Esophagus (tissue), 2 donors: ENCODE data around the gene FRAS1. TPM values are rescaled to one million over a fixed set of nuclear protein-coding genes. Genes with fewer than 3 reads are reported as not detected.
A peak's percentile ranks its signal among the peaks of the same experiment; 100 is the strongest.

Experiments
- H3K27ac ChIP-seq, 2 donors: one replicate each; pipeline ENCODE4 v1.5.1; 2013; ENCODE audit warnings: low read depth in 2 of 2, mild to moderate bottlenecking in 2 of 2, inconsistent platforms in 1 of 2, low read length in 1 of 2, moderate library complexity in 1 of 2
- H3K27me3 ChIP-seq, 2 donors: one replicate each; pipeline ENCODE4 v1.6.1; 2013; ENCODE audit warnings: low read length in 2 of 2, control low read depth in 1 of 2, mild to moderate bottlenecking in 1 of 2; ENCODE audit not compliant: insufficient read depth in 2 of 2, control insufficient read depth in 1 of 2
- H3K36me3 ChIP-seq, 2 donors: one replicate each; pipeline ENCODE4 v1.6.1; 2013; ENCODE audit warnings: low read length in 1 of 2; ENCODE audit not compliant: control insufficient read depth in 2 of 2, insufficient read depth in 2 of 2
- H3K4me1 ChIP-seq, 2 donors: one replicate each; pipeline ENCODE4 v1.6.1; 2013; ENCODE audit warnings: low read length in 1 of 2; ENCODE audit not compliant: control insufficient read depth in 2 of 2, insufficient read depth in 2 of 2
- H3K4me3 ChIP-seq, 2 donors: one replicate each; pipeline ENCODE4 v1.5.1; 2013; ENCODE audit warnings: low read length in 2 of 2, mild to moderate bottlenecking in 2 of 2, low read depth in 1 of 2, moderate library complexity in 1 of 2
- H3K9me3 ChIP-seq, 2 donors: one replicate each; pipeline ENCODE4 v1.6.1; 2013; ENCODE audit warnings: mild to moderate bottlenecking in 2 of 2, low read depth in 1 of 2, low read length in 1 of 2, moderate library complexity in 1 of 2; ENCODE audit not compliant: control insufficient read depth in 2 of 2, insufficient read depth in 1 of 2
- WGBS, 2 donors: extraction: QIAGEN DNeasy Blood & Tissue Kit; methylation state at CpG; one replicate each; pipeline ENCODE4 v1.1.7; 2013; 5-methylcytosine and 5-hydroxymethylcytosine counted together
- polyA plus RNA-seq, 2 donors: library from polyadenylated mRNA; stranded (reverse); fragments of 200-250 nt; gene quantifications; one replicate each; pipeline ENCODE4 v1.2.3, GENCODE V29; 2013
- donor health status: healthy with polysubstance abuse.
- donor health status: Bipolar disorder and iron deficiency.

Gene FRAS1
- polyA plus RNA-seq, 2 donors, result 0.60 to 1.6 TPM

DNA sequence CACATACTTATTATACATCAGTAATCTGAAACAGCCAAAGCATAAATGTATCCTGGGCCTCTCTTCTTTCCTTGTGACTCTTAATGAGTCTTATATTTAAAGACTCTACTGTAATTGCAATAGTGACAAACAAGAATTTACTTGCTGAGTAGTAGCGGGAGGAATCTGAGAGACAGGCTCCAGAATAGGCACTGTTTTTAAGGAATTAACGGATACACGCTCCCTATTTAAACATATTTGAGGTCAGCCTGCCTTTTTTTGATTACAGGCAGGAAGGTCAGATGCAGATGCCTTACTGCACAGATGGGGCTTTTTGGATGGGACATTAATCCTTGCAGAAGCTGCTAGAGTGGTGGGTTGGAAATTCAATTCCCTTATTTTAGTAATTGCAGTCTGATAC is 298.2 kb downstream of the FRAS1 start:
- no peak overlapping the region for H3K4me3 ChIP-seq
- H3K36me3 ChIP-seq, result no peaks in the 10 kb centered on the region
- WGBS, 2 donors, result 83 to 90% methylated on average over 3 of the region's 3 CpGs
- no peaks in the 10 kb centered on the region for H3K4me1 ChIP-seq
- H3K9me3 ChIP-seq, result no peaks in the 10 kb centered on the region
- H3K27ac ChIP-seq, result no peak overlapping the region
- H3K27me3 ChIP-seq, result no peaks in the 10 kb centered on the region

DNA sequence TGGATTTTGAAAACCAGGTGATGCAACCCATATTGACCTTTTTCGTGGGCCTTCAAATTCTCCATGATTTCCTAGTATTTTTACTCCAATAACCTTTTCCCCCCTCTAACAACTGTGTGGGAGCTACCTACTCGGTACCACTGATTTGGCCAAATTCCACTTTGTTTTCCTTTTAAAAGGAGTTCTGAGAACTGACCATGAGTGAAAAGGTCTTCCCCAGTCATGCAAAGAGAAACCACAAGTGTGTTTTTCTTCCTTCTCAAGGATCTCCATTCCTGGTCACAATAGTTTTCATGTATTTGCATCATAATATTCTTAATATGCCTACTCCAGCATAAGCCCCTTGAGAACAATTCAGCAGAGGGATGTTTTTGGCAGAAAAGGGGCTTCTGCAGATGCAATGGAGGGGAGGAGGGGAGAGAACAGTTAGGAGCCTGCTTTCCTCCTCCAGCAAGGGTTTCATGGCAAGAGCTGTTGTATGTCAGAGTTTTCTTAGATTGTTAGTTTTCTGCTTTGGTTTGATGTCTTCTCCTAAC is 299.2 kb downstream of the FRAS1 start:
- Histone ChIP-seq H3K27ac (no peak overlapping the region), H3K36me3 (no peaks in the 10 kb centered on the region), H3K27me3 (no peaks in the 10 kb centered on the region), H3K9me3 (no peaks in the 10 kb centered on the region), H3K4me1 (no peaks in the 10 kb centered on the region), H3K4me3 (no peak overlapping the region)
- 78 to 82% methylated on average over 2 of the region's 2 CpGs for WGBS, 2 donors

DNA sequence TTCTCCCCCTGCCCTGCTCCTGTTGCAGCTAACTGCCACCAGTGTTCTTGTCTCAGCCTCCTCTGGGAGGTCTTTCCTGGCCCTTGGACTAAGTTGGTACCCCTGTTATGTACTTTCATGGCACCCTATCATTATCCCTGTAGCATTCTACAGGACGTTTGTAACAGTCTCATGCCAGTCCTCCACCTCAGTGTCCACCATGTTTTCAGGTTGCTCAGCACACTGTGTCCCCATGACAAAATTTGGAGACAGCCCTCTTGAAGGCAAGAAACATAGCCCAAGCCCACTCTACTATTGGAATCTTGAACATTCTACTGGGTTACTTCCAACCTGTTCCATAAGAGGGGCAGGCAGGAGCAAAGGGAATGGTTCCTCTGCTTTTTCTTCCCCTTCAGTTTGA is 300.0 kb downstream of the FRAS1 start:
- Histone ChIP-seq H3K4me1 (no peaks in the 10 kb centered on the region), H3K9me3 (no peaks in the 10 kb centered on the region), H3K27ac (no peak overlapping the region), H3K36me3 (no peaks in the 10 kb centered on the region), H3K4me3 (no peak overlapping the region), H3K27me3 (no peaks in the 10 kb centered on the region)
- whole genome bisulfite sequencing, 2 donors, result 50 to 67% methylated on average over 1 of the region's 1 CpG

DNA sequence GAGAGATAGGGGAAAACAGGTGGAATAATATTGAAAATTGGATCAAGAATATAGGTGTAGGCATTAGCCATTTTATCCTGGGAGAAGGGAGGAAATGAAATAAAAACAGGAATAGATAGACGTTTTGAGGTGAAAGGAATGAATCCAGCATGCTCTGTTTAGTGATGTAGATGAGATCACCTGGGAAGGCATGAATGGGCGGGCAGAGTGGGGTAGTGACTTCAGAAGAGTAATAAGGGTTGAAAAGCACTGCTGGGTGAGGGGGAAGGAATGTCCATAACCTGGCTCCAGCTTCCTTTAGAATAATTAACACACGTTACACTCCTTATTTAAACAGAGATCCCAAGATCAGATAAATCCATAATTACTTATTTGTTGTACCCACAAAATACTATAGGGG is 303.3 kb downstream of the FRAS1 start:
- Histone ChIP-seq H3K4me3 (no peak overlapping the region), H3K4me1 (peaks cover 0 to 4% of the 10 kb centered on the region in 2 donors), H3K27me3 (no peaks in the 10 kb centered on the region), H3K27ac (no peak overlapping the region), H3K9me3 (peaks cover 0 to 2% of the 10 kb centered on the region in 2 donors), H3K36me3 (no peaks in the 10 kb centered on the region)
- 74 to 76% methylated on average over 3 of the region's 3 CpGs for WGBS, 2 donors

DNA sequence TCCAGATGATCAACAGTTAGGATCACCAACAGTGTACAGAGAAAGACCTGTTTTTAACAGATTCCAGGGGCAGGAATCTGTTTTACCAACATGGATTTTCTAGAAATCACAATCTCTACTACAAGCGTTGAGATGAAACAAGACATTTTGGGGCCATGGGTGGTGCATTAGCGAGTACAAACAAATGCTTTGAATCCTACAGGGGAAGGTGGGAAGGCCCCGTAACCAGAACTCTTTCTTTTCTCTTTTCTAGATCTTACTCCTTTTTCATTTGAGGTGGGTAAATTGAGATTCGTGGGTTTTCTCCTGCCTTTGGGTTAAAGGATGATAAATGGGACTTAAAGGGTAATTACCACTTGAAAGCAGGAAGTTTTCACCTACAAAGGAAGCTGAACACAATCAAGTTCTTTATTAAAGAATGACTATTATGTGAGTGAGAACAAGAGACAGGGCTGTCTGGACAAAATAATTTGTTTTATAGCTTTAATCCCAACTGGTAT is 304.5 kb downstream of the FRAS1 start:
- WGBS, 2 donors, result 59 to 63% methylated on average over 4 of the region's 4 CpGs
- Histone ChIP-seq H3K36me3 (no peaks in the 10 kb centered on the region), H3K4me3 (no peak overlapping the region), H3K4me1 (peaks cover 0 to 4% of the 10 kb centered on the region in 2 donors), H3K27ac (no peak overlapping the region), H3K27me3 (no peaks in the 10 kb centered on the region), H3K9me3 (peaks cover 0 to 2% of the 10 kb centered on the region in 2 donors)

DNA sequence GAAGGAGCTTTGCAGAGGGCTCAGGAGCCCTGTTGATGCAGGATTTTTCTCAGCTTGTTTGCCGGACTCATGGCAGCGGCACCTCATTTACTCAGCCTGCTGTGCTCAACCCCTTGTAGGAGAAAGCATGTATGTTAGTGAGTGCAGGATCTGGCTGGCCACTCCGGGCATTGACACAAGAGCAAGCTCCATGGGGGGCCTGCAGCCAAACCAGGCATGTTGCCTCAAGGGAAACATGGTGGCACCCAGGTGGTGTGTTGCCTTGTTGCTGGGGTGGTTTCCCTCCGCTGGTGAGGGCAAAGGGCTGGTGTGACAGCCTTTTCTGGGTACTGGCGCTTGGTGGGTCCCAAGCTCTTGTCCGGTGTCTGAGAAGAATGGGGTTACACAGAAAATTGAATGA is 305.2 kb downstream of the FRAS1 start:
- no peaks in the 10 kb centered on the region for H3K36me3 ChIP-seq
- peaks cover 0 to 4% of the 10 kb centered on the region in 2 donors for H3K4me1 ChIP-seq
- H3K27me3 ChIP-seq, result no peaks in the 10 kb centered on the region
- WGBS, 2 donors, result 90 to 97% methylated on average over 6 of the region's 6 CpGs
- H3K4me3 ChIP-seq, result no peak overlapping the region
- no peak overlapping the region for H3K27ac ChIP-seq
- peaks cover 0 to 2% of the 10 kb centered on the region in 2 donors for H3K9me3 ChIP-seq

DNA sequence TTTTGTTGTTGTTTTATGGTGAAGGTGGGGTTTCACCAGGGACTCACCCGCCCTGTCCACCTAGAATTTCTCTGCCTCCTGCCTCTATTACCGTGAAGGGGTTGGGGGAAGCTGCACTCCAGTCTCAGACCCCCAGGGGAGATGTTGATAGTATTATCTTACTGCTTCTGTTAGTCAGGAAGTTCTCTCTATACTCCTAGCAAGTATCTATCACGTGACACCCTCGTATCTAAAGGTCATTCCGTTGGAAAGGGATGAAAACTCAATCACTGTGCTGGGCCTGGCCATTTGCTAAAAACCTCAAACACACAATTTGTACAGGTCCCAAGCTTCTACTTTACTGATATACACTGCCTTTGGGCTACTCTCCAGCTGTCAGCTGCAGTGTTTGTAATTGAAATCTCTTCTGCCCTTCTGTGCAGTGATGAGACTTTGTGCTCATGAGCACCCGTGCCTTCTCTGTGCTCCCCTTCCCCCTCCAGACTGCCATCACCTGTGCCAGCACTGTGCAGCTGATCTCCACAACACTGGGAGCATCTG is 306.0 kb downstream of the FRAS1 start:
- no peaks in the 10 kb centered on the region for H3K27me3 ChIP-seq
- WGBS, 2 donors, result 54 to 70% methylated on average over 6 of the region's 6 CpGs
- H3K9me3 ChIP-seq, result peaks cover 0 to 2% of the 10 kb centered on the region in 2 donors
- peaks cover 0 to 4% of the 10 kb centered on the region in 2 donors for H3K4me1 ChIP-seq
- no peaks in the 10 kb centered on the region for H3K36me3 ChIP-seq
- H3K4me3 ChIP-seq, result no peak overlapping the region
- no peak overlapping the region for H3K27ac ChIP-seq

DNA sequence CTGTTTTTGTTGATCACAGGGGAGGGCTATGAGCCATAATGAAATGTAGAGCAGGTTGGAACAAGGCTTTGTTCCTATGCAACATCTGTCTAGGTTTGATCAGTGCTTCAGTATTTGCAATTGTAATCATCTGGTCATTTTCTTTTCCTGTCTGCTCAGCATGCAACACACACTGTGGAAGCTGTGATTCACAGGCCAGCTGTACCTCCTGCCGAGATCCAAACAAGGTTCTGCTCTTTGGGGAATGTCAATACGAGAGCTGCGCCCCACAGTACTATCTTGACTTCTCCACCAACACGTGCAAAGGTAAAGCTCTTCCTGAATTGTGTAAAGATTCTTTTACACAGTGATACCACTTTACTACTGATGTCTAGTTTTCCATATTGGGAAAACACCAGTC is 312.6 kb downstream of the FRAS1 start:
- Histone ChIP-seq H3K36me3 (no peaks in the 10 kb centered on the region), H3K4me1 (peaks cover 0 to 8% of the 10 kb centered on the region in 2 donors), H3K27ac (peak overlapping the region in 1 of 2 donors; percentile 48), H3K9me3 (no peaks in the 10 kb centered on the region), H3K27me3 (no peaks in the 10 kb centered on the region), H3K4me3 (no peak overlapping the region)
- 57 to 58% methylated on average over 4 of the region's 4 CpGs for WGBS, 2 donors

DNA sequence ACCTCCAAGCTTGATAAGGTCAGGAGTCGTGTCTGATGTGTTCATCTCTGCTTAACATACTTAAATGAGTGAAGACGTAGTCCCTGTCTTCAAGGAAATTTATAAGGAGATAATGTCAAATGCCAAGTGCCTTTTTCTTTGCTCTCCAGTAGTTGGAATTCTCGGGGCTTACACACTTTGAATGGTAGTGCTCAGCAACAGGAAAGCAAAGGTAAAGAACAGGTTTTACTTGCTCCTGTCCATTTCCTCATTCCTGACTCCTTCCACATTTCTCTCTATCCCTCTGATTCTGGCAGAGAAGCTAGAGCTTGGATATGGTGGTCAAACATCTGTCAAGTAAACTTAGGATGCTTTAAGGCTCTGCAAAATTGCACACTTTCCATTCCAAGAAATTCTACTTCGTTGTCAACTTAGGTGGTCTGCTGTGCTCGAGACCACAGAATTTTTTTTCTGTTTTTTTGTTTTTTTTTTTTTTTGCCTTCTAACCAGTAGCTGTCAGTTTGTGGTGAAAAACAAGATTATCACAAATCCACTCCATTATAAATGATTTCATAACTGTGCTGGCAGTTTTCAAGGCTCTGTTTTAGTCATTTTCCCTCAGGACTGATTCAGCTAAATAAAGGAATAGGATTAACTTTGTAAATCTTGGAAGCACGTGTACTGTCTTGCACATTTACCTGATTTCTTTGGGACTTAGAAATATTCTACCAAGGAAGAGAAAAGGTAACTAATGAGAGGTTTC is 313.7 kb downstream of the FRAS1 start:
- peak overlapping the region in 1 of 2 donors; percentile 67 for H3K27ac ChIP-seq
- no peak overlapping the region for H3K4me3 ChIP-seq
- 32 to 42% methylated on average over 6 of the region's 6 CpGs for WGBS, 2 donors
- peaks cover 0 to 8% of the 10 kb centered on the region in 2 donors for H3K4me1 ChIP-seq
- H3K27me3 ChIP-seq, result no peaks in the 10 kb centered on the region
- H3K36me3 ChIP-seq, result no peaks in the 10 kb centered on the region
- no peaks in the 10 kb centered on the region for H3K9me3 ChIP-seq
